ENCODE measurements around the gene PROSER3.

PROSER3 gene

DNA sequence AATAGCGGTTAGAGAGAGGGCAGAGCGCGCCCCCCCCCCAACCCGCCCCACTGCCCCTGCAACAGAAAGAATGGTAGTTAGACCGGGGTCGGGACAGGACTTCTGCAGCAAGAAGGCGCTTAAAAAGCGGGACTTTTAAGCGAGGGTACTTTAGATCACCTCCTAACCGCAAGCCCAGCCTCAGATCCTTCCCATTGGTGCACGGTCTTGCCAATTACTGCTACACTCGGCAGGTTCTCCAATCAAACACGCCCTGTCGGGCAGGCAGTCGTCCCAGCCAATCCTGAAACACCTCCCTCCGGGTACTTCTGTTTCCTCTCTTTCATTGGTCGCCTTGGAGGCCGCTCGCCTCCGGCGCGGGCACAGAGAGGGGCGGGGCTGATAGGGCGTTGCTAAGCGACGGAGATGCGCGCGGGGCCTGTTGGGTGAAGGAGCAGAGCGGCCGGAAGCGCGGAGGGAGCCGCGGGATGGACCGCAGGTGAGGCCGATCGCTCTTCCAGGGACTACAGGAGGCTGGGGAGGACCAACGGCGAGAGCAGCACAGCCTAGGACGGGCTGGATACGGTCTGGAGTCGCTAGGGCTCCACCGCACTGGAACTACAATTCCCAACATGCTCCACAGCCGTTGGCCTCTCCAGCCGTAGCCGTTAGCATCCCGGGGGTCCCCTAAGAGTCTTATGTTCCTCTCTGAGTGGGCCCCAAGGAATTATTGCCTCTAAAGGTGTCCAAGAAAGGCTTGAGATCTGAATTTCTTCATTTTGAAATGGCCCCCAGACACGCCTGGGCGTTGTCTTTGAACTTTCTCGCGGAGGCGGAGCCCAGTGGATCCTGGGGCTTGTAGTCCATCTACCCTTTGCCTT, at the start of gene PROSER3:
TSS of gene PROSER3 (plus strand) at position 428 of the 860 bp plus-strand sequence. CDS start at position 468, 40 bp downstream.
- DNase-seq (ENCODE audit: low read depth): peak; percentile 97

DNA sequence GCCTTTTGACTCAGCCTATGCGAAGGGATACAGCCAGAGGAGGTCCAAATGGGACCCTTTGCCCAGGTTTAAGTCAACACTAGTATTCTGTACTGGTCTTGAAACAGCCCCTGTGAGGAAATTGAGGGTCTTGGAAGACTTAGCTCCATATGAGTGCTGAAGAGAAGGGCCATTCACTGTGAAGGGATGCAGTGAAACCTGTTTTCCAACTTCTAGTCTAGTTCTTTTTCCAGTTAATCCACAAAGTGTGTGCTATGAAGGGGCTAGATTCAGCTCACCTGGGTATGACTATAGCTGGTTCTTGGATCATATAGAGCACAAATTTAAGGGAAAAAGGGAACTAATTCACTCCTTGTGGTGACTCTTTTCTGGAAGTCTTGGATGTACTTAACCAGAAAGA, 49.6 kb upstream of the PROSER3 start:
- no peak for DNase-seq (ENCODE audit: low read depth)

DNA sequence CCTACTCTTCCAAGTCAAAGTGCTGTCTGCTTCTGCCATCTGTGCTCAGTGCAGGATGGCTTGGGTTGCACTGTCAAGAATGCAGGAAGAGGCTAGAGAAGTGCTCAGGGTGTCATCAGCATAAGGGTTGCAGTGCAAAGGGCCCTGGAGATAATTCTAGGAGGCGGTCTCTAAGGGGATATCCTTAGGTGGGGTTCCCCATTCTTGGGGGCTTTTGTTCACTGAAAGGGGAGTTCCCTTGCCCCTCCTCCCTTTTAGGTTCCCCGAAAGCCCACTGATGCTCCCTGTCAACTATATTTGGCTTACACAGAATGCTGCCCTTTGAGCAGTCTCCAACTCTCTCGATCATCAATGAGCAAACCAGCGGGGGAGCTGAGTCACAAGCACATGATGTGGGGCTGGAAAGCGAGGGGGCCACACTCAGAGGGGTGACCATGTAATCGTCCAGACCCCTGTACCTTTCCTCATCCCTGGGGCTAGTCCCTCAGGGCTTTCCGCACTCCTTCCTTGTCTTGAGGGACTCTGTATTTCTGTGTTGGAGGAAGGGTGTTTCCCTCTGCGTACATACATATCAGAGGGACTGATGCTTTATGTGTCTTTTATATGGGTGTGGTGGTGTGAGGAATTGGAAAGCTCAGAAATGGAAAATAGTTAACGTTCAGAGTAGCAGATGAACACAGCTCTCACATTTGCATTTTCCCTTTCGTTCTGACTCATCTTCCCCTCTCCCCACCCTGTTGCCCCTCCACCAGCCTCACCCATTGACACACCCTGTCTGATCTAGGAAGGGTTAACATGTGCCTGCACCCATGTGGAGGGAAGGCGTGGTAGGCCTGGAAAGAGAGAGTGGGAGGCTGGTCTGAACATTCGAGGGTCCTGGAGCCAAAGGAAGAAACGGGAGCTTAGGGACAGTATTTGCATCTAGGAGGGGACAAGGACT, 46.9 kb upstream of the PROSER3 start:
- no peak for DNase-seq (ENCODE audit: low read depth)

DNA sequence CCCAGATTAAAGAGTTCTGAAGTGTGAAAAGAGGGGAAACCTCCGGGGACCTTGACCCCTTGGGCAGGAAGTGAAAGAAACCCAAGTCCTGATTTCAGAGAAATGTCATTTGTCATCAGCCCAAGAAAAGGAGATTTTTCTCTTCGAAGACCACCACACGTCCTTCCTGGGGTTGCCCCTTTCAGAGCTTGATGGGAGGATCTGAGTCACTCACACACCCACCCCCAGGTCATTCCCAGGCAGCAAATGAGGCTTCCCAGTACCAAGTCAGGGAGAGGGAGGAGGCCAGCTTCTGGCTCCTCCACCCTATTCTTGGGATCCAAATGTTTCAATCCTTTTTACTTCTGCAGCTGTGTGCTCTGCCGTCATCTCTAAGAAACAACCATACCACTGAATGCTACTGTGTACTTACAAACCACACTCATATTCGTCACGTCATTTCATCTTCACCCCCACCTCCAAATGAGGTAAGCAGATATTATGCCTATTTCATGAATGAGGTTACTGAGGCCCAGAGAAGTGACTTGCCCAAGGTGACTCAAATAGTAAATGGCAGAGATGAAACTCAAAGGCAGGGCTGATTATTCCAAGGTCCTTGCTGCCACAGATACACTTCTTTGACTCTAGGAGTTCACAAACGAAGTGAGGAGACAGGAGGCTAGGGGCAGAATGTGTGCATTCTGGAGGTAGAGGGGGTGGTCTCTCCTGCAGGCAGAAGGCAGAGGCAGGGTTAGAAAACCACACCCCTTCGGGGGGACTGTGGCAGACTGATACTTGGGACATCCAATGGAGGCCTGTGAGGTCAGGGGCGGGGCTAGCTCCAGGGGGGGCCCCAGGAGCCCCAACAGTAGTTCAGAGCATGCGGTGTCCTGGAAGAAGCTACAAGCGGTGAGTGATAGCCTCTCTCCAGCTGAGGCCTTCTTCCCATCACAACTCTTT, 45.1 kb upstream of the PROSER3 start:
- peak; percentile 67 for DNase-seq (ENCODE audit: low read depth)

DNA sequence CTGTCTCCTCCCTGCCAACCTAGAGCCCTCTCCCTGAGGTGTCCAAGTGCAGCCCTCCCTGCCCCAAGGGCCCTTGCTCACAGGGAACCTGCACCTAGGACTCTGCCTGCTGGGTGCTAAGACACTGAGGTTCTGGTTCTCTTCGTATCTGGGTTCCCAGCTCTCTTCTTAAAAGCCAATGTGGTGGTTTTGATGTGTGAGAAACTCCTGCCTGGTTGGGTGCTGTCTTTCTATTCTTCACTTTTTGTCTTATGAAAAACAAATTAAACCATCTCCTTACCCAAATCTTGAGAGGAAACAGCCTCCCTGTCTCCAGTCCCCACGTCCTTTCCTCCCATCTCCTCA, 44.5 kb upstream of the PROSER3 start:
- DNase-seq (ENCODE audit: low read depth): no peak

DNA sequence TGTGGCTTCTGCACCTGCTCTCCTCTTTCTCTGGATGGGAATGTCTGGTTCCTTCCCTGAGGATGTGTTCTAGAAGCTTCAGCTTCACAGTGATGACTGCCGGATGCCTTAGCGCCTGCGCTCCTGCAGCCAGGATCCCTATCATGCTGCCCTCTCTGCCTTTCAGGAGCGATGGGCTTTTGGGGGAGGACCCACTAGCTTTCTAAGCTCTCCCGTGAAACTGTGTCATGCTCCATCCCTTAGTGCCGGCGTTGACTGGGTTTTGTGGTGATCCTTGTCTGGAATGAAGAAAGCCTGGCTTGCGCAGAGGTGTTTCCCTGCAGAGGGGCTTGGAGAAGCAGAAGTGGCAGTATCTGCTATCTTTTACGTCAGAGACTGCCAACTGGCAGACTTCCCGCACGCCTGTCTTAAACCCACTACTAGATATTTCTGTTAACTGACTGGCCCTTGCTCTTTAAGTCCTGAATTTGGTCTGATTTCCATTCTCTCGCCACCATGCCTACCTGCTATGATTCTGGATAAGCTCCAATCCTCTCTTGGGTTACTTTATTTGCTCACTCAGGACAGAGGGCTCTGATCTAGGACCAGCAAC, 44.0 kb upstream of the PROSER3 start:
- no peak for DNase-seq (ENCODE audit: low read depth)

DNA sequence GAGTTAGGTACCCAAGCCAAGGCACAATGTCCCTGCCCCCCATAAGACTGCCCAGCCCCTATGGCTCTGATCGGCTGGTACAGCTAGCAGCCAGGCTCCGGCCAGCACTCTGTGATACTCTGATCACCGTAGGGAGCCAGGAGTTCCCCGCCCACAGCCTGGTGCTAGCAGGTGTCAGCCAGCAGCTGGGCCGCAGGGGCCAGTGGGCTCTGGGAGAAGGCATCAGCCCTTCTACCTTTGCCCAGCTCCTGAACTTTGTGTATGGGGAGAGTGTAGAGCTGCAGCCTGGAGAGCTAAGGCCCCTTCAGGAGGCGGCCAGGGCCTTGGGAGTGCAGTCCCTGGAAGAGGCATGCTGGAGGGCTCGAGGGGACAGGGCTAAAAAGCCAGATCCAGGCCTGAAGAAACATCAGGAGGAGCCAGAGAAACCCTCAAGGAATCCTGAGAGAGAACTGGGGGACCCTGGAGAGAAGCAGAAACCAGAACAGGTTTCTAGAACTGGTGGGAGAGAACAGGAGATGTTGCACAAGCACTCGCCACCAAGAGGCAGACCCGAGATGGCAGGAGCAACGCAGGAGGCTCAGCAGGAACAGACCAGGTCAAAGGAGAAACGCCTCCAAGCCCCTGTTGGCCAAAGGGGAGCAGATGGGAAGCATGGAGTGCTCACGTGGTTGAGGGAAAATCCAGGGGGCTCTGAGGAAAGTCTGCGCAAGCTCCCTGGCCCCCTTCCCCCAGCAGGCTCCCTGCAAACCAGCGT, 43.2 kb upstream of the PROSER3 start:
- no peak for DNase-seq (ENCODE audit: low read depth)

DNA sequence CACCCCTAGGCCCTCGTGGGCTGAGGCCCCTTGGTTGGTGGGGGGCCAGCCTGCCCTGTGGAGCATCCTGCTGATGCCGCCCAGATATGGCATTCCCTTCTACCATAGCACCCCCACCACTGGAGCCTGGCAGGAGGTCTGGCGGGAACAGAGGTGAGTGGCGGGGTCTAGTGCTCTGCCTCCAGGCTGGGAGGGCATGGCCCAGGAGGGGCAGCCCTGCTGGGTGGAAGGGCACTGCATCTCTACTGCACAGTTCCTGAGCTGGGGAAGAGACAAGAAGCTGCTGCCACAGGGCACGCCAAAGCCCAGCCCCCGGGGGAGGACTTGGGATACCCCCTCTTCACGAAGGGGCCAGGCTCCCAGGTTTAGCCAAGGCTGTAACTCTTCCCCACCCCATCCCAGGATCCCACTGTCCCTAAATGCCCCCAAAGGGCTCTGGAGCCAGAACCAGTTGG, 42.6 kb upstream of the PROSER3 start:
- no peak for DNase-seq (ENCODE audit: low read depth)

DNA sequence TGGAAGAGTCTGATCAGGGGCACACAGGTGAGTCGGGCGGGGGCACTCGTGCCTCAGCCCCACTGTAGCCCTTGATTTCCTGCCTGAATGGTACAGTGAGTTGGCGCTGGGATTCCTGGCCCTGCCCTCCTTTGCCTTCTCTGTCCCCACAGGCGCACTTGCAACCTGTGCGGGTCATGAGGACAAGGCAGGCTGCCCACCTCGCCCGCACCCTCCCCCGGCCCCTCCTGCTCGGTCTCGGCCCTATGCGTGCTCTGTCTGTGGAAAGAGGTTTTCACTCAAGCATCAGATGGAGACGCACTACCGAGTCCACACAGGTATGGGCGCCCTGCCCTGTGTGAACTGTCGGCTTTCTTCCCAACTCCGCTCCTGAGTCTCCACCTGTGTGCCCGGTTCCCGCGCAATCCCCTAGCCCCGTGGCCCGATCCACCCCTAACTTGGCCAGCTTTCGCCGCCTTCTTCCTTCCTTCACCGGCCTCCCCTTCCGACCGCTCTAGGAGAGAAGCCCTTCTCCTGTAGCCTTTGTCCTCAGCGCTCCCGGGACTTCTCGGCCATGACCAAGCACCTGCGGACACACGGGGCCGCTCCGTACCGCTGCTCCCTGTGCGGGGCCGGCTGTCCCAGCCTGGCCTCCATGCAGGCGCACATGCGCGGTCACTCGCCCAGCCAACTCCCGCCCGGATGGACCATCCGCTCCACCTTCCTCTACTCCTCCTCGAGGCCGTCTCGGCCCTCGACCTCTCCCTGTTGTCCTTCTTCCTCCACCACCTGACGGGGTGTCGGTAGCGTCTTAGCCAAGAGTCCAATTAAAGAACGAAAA, 41.8 kb upstream of the PROSER3 start:
- DNase-seq (ENCODE audit: low read depth): no peak

DNA sequence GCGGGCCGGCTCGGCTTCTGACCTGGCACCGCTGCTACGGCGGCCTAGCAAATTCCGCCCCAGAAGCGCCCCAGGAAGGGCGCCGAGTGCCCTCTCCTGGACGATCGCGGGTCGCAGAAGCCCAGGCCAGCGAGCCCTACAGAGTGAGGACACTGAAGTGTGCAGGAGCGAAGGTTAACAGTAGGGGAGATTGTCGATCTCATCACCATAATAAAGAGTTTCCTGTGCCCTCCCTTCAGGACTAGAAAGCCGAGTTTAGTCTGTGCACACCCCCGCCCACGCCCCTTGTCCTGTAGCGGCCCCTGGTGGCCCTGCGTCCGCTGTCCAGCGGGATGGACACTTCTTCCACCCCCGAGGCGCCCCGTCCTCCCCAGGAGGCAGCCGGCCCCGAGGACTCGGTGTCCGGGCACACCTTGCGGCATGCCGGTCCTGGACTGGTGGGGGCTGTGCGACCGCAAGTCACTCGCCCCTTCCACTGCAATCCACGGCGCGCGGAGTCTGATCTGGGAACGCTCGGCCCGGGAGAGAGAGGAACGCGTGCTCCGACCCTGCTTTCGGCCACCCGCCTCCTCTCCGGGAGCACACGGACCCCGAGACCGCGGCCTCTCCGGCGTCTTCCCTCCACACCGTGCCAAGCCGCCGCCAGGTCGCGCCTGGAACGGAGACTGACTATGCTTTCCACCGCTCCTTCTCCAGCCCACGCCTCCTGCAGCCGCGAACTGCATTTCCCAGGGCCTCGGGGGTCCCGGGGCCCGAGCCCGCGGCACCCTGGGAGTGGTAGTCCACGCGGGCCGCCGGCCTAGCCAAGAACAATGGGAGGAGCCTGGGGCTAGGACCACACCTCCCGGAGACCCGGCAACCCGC, 40.9 kb upstream of the PROSER3 start:
- DNase-seq (ENCODE audit: low read depth): peak; percentile 88

DNA sequence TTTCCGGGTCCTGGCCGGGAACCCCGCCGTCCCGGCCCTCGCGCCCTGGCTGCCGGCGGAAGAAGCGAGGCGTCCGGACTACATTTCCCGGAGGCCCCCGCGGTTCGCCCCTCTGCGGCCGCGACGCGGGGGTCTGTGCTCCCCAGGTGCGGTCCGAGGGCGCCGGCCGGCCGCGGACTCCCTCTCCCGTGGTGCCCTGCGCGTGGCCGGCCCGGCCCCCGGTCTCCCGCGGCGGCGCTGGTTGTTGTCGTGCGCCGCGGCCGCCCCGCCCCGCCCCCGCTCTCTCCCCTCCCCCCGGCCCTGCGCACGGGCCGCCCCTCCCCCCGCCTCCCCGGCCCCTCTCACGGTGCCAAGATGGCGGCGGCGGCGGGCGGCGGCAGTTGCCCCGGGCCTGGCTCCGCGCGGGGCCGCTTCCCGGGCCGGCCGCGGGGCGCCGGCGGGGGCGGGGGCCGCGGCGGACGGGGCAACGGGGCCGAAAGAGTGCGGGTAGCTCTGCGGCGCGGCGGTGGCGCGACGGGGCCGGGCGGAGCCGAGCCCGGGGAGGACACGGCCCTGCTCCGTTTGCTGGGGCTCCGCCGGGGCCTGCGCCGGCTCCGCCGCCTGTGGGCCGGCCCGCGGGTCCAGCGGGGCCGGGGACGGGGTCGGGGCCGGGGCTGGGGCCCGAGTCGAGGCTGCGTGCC, 40.2 kb upstream of the PROSER3 start, which contains the start of gene KMT2B:
TSS of gene KMT2B (plus strand) at position 339 of the 680 bp plus-strand sequence. CDS start at position 355, 16 bp downstream.
- DNase-seq (ENCODE audit: low read depth): no peak

DNA sequence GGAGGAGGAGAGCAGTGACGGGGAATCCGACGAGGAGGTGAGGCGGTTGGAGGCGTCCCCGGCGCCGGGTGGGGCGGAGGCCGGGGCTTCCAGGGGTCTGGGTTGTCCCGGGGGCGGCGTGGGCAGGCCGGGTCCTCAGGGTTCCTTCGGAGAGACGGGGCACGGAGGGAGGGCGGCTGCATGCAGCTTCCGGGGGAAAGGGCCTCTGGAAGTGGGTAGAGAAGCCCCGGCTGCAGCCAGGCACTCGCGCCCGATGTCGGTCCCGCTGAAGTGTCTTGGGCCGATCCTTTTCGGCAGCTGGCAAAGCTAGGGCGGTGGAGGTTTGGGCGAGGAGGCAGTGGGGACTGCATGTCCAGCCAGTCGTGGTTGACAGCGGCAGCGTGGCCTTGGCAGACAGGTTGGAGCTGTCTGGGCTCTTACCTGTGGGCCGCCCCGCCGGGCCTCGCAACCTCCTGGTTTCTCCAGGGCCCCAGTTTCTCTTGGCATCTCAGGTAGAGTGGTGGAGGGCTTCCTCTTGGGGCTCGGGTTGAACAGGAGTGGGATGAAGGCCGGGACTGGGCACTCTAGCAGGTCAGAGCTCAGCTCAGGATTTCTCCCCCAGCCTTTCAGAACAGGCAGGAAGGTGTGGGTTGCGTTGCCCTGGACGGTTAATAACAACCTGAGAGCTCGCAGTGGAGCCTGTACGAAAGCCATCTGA, 39.5 kb upstream of the PROSER3 start:
- no peak for DNase-seq (ENCODE audit: low read depth)

DNA sequence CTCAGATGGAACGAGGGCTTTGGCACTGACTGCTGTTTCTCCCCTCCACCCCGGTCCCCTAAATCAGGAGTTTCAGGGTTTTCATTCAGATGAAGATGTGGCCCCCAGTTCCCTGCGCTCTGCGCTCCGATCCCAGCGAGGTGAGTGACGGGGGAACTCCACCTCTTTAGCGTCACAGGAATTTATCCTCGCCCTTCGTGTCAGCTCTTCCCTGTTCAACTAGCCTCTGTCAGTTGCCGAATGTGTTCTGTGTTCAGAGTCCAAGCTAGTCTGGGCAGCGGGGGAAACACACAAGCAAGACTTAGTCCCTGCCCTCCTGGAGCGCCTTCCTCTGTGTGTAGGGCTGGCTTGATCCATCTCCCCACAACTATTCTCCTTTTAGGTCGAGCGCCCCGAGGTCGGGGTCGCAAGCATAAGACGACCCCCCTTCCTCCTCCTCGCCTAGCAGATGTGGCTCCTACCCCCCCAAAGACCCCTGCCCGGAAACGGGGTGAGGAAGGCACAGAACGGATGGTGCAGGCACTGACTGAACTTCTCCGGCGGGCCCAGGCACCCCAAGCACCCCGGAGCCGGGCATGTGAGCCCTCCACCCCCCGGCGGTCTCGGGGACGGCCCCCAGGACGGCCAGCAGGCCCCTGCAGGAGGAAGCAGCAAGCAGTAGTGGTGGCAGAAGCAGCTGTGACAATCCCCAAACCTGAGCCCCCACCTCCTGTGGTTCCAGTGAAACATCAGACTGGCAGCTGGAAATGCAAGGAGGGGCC, 38.4 kb upstream of the PROSER3 start:
- no peak for DNase-seq (ENCODE audit: low read depth)

DNA sequence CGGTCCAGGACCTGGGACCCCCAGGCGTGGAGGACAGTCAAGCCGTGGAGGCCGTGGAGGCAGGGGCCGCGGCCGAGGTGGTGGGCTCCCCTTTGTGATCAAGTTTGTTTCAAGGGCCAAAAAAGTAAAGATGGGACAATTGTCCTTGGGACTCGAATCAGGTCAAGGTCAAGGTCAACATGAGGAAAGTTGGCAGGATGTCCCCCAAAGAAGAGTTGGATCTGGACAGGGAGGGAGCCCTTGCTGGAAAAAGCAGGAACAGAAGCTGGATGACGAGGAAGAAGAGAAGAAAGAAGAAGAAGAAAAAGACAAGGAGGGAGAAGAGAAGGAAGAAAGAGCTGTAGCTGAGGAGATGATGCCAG, 37.8 kb upstream of the PROSER3 start:
- no peak for DNase-seq (ENCODE audit: low read depth)

DNA sequence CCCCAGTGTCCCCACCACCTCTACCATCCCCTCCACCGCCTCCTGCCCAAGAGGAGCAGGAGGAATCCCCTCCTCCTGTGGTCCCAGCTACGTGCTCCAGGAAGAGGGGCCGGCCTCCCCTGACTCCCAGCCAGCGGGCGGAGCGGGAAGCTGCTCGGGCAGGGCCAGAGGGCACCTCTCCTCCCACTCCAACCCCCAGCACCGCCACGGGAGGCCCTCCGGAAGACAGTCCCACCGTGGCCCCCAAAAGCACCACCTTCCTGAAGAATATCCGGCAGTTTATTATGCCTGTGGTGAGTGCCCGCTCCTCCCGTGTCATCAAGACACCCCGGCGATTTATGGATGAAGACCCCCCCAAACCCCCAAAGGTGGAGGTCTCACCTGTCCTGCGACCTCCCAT, 37.3 kb upstream of the PROSER3 start:
- DNase-seq (ENCODE audit: low read depth): no peak

DNA sequence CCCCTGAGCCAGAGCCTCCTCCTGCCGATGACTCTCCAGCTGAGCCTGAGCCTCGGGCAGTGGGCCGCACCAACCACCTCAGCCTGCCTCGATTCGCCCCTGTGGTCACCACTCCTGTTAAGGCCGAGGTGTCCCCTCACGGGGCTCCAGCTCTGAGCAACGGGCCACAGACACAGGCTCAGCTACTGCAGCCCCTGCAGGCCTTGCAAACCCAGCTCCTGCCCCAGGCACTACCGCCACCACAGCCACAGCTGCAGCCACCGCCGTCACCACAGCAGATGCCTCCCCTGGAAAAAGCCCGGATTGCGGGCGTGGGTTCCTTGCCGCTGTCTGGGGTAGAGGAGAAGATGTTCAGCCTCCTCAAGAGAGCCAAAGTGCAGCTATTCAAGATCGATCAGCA, 36.6 kb upstream of the PROSER3 start:
- DNase-seq (ENCODE audit: low read depth): no peak

DNA sequence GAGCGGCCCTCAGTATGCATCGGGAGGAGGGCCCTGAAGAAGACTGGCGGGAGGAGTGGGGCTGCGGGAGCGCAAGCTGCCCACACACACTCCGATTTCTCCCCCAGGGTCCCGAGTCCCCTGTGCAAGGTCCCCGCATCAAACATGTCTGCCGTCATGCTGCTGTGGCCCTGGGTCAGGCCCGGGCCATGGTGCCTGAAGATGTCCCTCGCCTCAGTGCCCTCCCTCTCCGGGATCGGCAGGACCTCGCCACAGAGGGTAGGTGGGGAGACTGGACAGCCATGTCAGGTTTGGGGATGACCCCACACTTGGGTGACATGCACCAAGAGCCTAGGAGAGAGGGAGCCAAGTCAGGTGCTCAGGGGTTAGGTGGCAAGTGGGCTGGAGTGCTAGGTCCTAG, 35.5 kb upstream of the PROSER3 start:
- no peak for DNase-seq (ENCODE audit: low read depth)
